ENCODE results near the gene ST6GALNAC3.
"Not testable (repeated sequence)": the region's sequence is repeated elsewhere in the genome, so short reads cannot be mapped to it uniquely, and the experiment has no call there.

The ST6GALNAC3 gene

DNA sequence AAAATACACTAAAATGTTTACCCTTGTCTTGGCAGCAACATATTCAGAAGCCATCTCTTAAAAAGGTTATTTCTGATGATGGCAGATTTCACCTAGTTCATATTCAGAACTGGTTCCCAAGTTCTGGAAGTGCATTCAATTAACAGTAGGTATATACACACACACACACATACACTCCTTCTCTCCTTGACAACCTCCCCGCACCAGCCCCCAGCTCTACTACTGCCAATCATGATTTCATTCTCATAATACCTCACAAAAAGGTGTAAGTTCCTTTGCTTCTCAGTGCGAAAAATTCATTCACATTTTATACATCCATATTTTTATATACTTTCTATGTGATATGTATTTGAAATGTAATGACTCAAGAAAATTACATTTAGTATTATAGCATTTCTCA lies 564.6 kb downstream of the ST6GALNAC3 start:
- TF ChIP-seq, protein P1, sequence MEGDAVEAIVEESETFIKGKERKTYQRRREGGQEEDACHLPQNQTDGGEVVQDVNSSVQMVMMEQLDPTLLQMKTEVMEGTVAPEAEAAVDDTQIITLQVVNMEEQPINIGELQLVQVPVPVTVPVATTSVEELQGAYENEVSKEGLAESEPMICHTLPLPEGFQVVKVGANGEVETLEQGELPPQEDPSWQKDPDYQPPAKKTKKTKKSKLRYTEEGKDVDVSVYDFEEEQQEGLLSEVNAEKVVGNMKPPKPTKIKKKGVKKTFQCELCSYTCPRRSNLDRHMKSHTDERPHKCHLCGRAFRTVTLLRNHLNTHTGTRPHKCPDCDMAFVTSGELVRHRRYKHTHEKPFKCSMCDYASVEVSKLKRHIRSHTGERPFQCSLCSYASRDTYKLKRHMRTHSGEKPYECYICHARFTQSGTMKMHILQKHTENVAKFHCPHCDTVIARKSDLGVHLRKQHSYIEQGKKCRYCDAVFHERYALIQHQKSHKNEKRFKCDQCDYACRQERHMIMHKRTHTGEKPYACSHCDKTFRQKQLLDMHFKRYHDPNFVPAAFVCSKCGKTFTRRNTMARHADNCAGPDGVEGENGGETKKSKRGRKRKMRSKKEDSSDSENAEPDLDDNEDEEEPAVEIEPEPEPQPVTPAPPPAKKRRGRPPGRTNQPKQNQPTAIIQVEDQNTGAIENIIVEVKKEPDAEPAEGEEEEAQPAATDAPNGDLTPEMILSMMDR (conservative IDR thresholded peaks at IDR 0.05; ENCODE audit: low read depth, low read length): no peak
- no peaks in the 10 kb centered on the region for H4K20me1 ChIP-seq (ENCODE audit: insufficient read depth)
- no peaks in the 10 kb centered on the region for H3K27me3 ChIP-seq (ENCODE audit: insufficient read depth, low read depth)
- H3K27ac ChIP-seq: no peak overlapping the region
- H3K9ac ChIP-seq: no peak overlapping the region
- no peak overlapping the region for H3K4me3 ChIP-seq (IDR thresholded peaks at IDR 0.05; ENCODE audit: insufficient read depth, low read depth, low read length)
- no peaks in the 10 kb centered on the region for H3K79me2 ChIP-seq (ENCODE audit: insufficient read depth, low read depth)
- no peak overlapping the region for H2AFZ ChIP-seq (ENCODE audit: low read depth)
- no peaks in the 10 kb centered on the region for H3K36me3 ChIP-seq (ENCODE audit: insufficient read depth)
- no peaks in the 10 kb centered on the region for H3K4me1 ChIP-seq (ENCODE audit: low read depth, poor library complexity, severe bottlenecking)
- no peak overlapping the region for H3K4me2 ChIP-seq

DNA sequence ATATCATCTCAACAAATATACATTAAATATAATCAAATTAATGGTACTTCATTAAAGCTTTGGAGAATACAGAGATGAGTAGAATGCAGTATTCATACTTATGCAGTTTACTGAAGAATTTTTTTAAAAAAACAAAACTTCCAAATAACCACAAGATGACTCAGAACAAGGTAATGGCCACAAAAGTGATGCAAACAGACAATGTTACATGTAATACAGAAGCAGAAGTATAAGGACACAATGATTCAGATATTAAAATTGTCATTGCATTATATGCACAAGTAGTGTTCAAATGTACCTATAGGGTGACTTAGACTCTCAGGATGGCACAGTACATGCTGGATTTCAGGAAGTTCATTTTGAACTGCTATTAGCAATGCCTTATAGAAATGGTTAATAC lies 565.5 kb downstream of the ST6GALNAC3 start:
- H3K4me2 ChIP-seq: no peak overlapping the region
- H3K4me3 ChIP-seq (IDR thresholded peaks at IDR 0.05; ENCODE audit: insufficient read depth, low read depth, low read length): no peak overlapping the region
- no peak overlapping the region for H2AFZ ChIP-seq (ENCODE audit: low read depth)
- no peaks in the 10 kb centered on the region for H3K4me1 ChIP-seq (ENCODE audit: low read depth, poor library complexity, severe bottlenecking)
- no peaks in the 10 kb centered on the region for H4K20me1 ChIP-seq (ENCODE audit: insufficient read depth)
- H3K27me3 ChIP-seq (ENCODE audit: insufficient read depth, low read depth): no peaks in the 10 kb centered on the region
- H3K36me3 ChIP-seq (ENCODE audit: insufficient read depth): no peaks in the 10 kb centered on the region
- no peak overlapping the region for H3K9ac ChIP-seq
- no peak overlapping the region for H3K27ac ChIP-seq
- H3K79me2 ChIP-seq (ENCODE audit: insufficient read depth, low read depth): no peaks in the 10 kb centered on the region
- TF ChIP-seq, protein P1 (conservative IDR thresholded peaks at IDR 0.05; ENCODE audit: low read depth, low read length): no peak

DNA sequence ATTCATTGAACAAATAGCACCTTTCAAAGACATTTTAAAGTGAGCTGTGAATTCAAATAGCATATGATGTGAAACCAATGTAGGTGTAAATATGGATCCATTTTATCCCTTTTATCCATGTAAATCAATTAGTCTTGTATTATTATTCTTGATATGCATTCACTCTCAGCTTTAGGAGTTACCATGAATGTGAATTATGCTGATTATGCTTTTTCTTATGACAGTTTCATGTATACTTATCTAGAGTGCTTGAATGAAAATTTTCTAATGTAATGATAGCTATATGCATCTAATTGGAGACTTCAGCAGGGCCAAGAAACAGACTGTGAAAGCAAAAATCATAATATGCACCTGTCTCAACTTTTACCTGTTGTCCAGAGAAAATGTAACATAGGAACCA lies 566.2 kb downstream of the ST6GALNAC3 start:
- Histone ChIP-seq H4K20me1 (ENCODE audit: insufficient read depth) (no peaks in the 10 kb centered on the region), H3K27me3 (ENCODE audit: insufficient read depth, low read depth) (no peaks in the 10 kb centered on the region), H3K4me1 (ENCODE audit: low read depth, poor library complexity, severe bottlenecking) (no peaks in the 10 kb centered on the region), H3K36me3 (ENCODE audit: insufficient read depth) (no peaks in the 10 kb centered on the region), H3K79me2 (ENCODE audit: insufficient read depth, low read depth) (no peaks in the 10 kb centered on the region), H3K27ac (no peak overlapping the region), H3K4me3 (IDR thresholded peaks at IDR 0.05; ENCODE audit: insufficient read depth, low read depth, low read length) (no peak overlapping the region), H3K4me2 (no peak overlapping the region), H3K9ac (no peak overlapping the region), H2AFZ (ENCODE audit: low read depth) (no peak overlapping the region)
- TF ChIP-seq, protein P1 (conservative IDR thresholded peaks at IDR 0.05; ENCODE audit: low read depth, low read length): no peak

DNA sequence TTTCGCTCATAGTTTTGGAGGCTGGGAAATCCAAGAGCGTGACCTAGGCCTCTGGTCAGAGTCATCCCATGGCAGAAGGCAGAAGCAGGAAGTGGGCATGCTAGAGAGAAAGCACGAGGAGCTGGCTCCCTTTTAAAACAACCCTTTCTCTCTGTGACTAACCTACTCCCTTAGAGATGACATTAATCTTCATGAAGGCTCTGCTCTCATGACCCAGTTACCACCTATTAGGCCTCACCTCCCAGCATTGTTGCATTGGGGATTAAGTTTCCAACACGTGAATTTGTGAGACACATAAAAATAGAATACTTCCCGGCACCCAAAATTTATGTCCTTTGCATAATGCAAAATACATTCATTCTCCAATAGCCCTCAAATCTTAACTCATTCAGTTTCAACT lies 569.6 kb downstream of the ST6GALNAC3 start:
- H4K20me1 ChIP-seq (ENCODE audit: insufficient read depth): no peaks in the 10 kb centered on the region
- no peak overlapping the region for H3K27ac ChIP-seq
- H3K9ac ChIP-seq: no peak overlapping the region
- no peaks in the 10 kb centered on the region for H3K4me1 ChIP-seq (ENCODE audit: low read depth, poor library complexity, severe bottlenecking)
- H3K36me3 ChIP-seq (ENCODE audit: insufficient read depth): no peaks in the 10 kb centered on the region
- no peak overlapping the region for H3K4me3 ChIP-seq (IDR thresholded peaks at IDR 0.05; ENCODE audit: insufficient read depth, low read depth, low read length)
- H3K79me2 ChIP-seq (ENCODE audit: insufficient read depth, low read depth): no peaks in the 10 kb centered on the region
- no peak overlapping the region for H2AFZ ChIP-seq (ENCODE audit: low read depth)
- TF ChIP-seq, protein P1 (conservative IDR thresholded peaks at IDR 0.05; ENCODE audit: low read depth, low read length): no peak
- H3K27me3 ChIP-seq (ENCODE audit: insufficient read depth, low read depth): no peaks in the 10 kb centered on the region
- H3K4me2 ChIP-seq: no peak overlapping the region

DNA sequence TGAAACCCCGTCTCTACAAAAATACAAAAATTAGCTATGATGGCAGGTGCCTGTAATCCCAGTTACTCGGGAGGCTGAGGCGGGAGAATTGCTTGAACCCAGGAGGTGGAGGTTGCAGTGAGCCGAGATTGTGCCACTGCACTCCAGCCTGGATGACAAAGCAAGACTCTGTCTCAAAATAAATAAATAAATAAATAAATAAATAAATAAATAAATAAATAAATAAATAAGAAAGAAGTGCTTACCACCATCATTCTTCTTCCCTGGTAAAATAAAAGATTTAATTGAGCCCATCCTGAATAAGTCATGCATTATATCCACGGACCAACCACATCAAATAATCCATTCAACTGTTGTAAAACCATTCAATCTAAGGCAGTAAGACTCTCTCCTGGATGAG lies 578.3 kb downstream of the ST6GALNAC3 start:
- H3K27ac ChIP-seq; H3K27me3 ChIP-seq (ENCODE audit: insufficient read depth, low read depth); H3K4me1 ChIP-seq (ENCODE audit: low read depth, poor library complexity, severe bottlenecking); H3K79me2 ChIP-seq (ENCODE audit: insufficient read depth, low read depth); H4K20me1 ChIP-seq (ENCODE audit: insufficient read depth); H3K9ac ChIP-seq; H3K4me2 ChIP-seq; H3K4me3 ChIP-seq (IDR thresholded peaks at IDR 0.05; ENCODE audit: insufficient read depth, low read depth, low read length); H3K36me3 ChIP-seq (ENCODE audit: insufficient read depth); H2AFZ ChIP-seq (ENCODE audit: low read depth): not testable (repeated sequence)

Data from KMS-11 (cell line).